ENCODE results near the gene ROBO1.

ROBO1 gene

DNA sequence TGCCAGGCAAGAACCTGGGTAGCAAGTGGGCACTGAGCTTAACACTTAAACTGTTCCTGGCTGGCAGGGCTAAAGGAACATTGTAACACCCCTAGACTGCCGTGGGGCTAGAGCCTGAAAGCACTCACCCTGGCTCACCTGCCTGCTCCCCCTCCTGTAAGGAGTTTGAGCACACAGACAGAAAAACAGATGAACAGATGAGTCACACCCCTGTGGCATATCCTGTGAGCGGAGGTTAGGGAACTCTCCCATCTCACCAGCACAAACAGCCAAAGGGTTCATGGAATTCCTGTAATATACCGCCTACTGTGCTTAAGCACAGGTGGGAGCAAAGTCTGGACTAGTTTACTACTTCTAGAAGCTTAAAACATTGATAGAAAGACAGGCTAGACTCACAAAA is 300.1 kb downstream of the ROBO1 start:
- no peak for DNase-seq (ENCODE audit: low read depth in 2 of 2)

DNA sequence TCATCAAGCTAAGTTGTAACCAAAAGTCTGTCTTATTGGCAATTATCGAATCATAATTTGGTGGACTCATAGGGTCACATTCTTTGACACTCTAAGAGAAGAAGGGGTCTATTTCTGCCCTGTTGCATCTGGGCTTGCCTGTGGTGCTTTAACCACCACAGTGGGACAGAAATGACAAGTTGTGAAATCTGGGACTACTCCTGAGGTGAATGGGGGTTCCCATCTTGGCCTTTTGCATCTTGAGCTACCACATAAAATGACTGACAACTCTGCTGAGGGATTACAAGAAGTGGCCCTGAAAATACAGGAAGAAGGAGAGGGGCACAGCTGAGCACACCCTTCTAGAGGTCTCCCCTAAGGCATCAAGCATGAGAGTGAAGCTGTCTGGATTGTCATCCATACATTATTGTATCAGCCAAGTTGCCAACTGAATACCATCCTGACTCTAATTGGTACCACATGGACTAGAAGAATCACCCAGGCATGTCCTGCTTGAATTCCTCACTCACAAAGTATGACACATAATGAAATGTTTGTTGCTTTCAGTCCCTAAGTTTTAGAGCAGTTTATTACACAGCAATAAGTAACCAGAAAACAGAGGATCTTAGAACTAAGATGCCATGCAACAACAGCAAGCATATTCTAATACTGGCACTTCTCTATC is 306.5 kb downstream of the ROBO1 start:
- no peak for DNase-seq (ENCODE audit: low read depth in 2 of 2)

DNA sequence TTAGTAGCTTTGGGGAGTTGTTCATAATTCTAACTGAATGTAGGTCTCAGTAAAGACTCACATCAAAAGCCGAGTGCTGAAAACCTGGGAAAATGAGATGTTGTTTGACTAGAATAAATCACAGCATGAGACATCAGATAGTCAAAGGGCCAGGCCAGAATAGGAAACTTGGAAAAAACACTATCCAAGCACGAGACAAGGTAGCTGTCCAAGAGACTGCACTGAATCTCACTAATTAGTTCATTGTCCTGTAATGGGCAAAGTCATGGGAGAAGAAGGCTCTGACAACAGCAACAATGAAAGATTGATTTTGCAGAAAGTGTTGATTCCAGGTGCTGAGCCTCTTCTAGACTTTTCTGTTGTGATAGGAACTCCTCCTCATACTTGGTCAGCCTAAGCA is 314.2 kb downstream of the ROBO1 start:
- no peak for DNase-seq (ENCODE audit: low read depth in 2 of 2)

DNA sequence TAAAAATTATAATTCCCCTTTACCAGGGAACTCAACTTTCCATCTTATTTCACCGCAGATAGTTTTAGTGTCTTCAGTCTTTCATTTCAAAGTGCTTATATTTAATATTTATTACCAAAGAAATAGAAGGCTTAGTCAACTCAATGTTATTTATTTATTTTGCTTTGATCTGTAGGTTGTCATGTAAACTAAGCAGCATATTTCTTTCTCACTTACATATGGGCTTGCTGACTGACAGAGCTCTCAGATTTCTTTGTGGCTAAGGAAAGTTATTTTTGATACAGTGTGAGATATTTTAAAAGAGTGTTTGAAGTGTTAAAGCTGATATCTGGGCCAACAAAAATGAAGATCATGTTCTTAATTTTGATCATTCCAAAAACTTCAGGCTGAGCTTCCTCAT is 331.4 kb downstream of the ROBO1 start:
- DNase-seq (ENCODE audit: low read depth in 2 of 2) = no peak

DNA sequence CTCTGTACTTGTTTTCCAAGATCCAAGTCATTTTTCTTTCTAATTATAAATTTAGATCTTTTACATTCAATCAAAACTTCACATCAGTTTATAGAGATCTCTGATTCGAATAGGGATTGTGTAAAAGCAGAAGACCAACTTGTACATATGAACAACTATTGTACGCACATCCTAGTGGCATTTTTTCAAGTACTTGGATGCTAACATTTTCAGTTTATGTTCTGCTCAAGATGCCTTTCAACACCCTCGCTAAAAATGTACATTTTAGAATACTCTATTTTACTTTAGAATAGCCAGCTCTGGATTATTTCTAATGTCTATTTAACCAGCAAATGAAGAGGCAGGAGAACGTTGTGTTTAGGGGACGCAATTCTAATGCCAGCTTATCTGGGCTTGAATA is 340.7 kb downstream of the ROBO1 start:
- no peak for DNase-seq (ENCODE audit: low read depth in 2 of 2)

DNA sequence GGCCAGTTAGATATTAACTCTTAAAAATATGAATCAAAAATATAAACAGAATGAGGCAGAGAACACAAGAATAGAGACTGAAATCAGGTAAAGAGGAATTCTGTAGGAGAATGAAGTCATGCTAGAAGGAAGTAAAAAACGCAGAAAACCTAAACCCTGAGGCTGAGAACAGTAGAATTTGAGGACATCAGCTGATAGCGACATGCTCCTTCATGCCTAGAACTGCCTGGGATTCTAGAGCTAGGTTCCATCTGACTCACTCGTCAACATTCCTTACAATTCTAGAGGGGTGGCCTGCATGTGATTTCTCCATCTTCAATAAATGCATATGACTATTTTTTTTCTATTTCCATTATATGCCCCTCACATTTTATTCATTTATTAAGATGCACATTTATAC is 343.0 kb downstream of the ROBO1 start:
- no peak for DNase-seq (ENCODE audit: low read depth in 2 of 2)

DNA sequence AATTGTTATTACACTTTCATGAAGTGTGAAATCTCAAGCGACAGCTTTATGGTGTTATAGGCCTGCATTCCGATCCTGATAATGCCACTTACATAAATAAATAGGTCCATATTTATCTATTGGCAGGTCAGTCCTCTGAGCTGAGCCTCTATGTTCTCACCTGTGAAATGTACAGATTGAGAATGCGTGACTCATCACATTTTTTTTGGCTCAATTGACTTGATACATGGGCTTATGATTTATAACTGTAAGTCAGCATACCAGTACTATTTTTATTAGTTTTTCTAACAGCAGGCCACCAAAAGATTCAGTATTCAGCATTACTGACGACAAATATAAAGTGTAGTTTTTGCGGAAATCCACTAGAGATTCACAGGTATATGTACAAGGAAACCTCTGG is 344.4 kb downstream of the ROBO1 start:
- no peak for DNase-seq (ENCODE audit: low read depth in 2 of 2)

DNA sequence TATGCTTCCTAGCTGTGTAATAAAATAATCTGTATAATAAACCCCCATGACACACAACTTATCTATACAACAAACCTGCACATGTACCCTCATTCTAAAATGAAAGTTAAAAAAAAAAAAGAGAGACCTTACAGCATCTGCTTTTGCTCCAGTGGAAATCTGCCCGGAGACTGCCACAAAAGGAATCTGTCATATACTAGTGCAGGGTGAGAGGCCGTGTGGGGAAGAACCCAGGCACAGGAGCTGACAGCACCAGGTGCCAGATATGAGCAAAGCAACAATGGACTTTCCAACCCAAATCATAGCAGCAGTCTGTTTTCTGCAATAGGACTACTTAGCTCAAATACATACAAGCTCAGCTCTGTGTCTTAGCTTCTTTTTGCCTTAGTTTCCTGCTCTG is 346.5 kb downstream of the ROBO1 start:
- DNase-seq (ENCODE audit: low read depth in 2 of 2) = no peak

DNA sequence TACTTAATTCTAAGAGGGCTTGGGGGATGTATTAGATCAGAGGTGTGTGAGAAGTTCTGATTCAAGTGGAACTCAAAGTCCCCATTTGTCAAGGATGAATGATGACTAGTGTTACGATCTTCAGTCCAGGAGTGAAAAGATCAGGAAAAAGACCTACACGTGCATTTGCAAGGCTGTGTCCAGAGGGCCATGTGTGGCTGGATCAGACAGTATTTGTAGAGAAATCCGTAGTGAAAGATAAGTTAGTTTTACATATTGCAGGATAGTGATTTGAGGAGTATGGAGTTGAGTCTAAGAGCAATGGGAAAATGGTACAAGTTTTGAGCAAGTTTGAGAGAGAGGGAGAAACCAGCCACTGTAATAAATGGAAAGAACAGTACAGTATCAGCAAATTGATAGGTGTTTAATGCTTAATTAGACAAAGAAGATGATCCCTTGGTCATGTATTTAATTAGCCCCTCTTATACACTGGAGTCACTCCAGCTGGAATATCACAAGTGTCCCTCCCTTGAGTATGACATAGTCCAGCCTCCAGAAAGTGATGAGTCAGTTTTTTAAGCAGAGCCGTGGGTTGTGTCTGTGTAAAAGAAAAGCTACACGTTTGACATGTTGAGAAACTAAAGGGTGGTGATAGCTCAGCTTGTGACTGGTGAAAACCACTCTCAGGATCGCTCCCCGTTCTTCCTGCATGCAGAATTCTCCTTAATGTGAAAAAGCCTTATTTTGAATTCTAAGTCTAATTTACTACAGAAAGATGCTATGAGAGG is 348.8 kb downstream of the ROBO1 start:
- no peak for DNase-seq (ENCODE audit: low read depth in 2 of 2)

DNA sequence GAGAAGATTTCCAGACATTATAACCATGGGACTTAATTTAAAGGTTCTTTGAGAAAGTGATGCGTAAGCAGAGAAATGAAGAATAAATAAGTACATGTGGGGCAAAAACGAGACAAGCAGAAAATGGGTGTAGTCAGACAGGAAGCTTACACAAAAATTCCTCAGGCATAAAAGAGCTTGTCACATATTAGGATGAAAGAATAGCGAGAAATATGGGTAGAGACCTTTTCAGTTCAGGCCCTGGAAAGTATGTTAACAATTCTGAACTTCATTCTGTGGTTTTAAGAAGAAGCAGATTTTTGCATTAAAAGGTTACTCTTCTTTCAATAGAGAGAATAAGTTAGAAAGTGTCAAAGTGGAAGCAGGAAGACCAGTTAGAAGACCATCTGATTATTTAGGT is 352.4 kb downstream of the ROBO1 start:
- no peak for DNase-seq (ENCODE audit: low read depth in 2 of 2)

DNA sequence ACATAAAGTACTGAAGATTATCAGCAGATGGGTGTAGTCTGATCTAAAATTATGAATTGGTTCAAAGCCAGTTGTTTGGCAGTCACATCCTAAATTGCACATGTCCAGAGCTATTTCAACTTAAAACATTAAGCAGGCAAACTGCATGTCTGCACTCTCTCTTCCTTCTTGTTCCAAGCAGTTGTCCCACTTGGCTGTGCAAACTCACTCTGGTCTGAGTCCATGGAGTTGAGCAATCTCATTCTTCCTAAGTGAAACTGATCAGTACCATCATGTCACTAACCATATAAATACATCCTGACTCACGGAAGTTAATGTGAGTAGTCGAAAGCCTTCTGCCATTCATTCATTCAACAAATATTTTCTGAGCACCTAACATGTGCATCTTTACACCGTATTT is 353.0 kb downstream of the ROBO1 start:
- DNase-seq (ENCODE audit: low read depth in 2 of 2) = no peak

DNA sequence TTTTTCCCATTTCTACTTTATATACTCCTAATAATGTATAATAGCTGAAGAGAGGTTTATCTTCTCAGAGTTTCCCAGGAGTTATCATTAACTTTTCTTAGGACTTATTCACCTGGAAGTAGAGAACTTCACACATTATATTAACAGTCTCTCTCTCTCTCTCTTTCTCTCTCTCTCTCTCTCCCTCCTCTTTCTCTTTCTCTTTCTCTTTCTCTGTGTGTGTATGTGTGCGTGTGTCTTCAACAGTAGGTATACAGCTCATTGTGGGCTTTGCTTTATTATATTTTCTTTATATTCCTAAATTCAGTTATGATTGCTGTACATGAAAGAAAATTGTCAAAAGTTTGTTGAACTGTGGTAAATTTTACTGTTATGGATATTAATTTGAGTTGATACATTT is 353.8 kb downstream of the ROBO1 start:
- no peak for DNase-seq (ENCODE audit: low read depth in 2 of 2)

DNA sequence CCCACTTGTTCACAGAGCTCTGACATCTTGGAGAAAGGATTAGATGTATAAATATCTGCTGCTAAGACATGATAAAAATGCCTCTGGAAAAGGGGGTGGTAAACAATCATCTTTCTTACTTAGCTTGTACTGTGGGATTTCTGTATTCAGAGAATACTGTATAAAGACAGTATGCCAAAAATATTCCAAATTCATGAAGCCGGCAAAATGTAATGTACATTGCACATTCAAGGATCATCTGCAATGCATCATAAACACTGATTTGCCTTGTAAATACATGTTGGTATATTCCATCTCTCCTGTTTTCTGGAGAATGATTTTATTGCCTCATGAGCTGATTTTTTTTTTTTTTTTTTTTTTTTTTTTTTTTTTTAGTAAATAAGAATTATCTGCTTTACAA is 355.3 kb downstream of the ROBO1 start:
- no peak for DNase-seq (ENCODE audit: low read depth in 2 of 2)

DNA sequence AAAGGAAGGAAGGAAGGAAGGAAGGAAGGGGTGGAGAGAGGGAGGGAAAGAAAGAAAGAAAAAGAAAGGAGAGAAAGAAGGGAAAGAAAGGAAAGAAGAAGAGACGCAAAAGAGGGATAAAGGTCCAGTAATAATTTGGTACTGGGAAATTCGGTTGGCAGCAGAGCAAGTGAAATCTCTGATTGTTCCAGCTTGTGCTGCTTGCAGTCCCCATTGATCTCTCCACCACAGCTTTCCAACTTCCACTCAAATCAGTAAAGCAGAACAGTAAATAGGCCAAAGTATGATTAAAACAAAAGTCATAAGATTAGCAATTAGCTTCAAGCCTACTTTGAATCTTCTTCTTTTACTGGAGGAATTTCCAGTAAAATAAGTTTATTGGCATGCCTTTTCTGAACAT is 357.2 kb downstream of the ROBO1 start:
- DNase-seq (ENCODE audit: low read depth in 2 of 2) = no peak

DNA sequence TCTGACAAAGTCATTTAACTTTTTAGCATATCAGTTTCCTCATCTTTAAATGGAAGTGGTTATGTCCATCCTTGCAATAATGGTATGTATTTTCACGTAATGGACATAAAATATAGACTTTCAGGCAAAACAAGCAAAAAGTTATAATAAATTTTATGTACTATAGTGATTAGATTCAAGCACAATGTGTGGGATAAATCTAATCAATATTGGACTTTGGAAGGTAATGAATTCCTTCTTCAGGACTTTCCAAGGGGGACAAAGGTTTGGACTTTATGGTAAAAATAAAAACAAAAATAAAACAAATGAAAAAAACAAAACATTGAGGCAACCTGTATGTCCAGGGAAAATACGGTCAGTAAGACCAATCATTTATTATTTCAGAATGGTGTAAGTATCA is 357.7 kb downstream of the ROBO1 start:
- DNase-seq (ENCODE audit: low read depth in 2 of 2) = no peak

DNA sequence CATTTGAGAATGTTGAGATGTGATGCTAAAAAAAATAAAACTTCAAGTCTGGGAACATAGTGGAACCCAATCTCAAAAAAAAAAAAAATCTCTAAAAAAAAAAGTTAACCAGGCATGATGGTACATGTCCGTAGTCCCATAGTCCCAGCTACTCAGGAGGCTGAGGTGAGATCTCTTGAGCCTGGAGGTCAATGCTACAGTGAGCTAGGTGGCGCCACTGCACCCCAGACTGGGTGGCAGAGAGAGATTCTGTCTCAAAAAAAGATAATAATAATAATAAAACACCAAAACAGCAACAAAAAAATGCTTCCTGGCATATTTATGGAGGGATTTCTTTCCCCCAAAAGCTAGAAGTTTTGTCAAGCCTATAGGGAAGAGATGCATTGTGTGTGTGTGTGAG is 361.6 kb downstream of the ROBO1 start:
- no peak for DNase-seq (ENCODE audit: low read depth in 2 of 2)

DNA sequence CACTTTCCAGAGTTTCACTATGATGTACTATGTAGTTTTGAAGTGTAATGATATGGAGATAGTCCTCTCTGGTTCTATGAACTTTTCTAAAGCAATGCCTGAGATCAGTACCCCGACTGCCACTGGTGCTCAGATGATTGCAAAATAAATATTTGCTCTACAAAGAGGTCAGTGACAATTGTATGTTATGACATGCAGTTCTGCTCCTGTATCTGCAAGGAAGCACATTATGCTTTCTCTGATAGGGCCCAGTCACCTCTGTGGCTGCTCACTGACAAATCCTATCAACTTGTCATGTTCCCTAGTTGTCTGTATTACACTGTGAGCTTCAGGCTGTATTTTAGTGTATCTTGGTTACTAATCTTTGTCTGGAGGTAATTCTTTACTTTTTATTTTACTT is 362.6 kb downstream of the ROBO1 start:
- DNase-seq (ENCODE audit: low read depth in 2 of 2) = no peak

DNA sequence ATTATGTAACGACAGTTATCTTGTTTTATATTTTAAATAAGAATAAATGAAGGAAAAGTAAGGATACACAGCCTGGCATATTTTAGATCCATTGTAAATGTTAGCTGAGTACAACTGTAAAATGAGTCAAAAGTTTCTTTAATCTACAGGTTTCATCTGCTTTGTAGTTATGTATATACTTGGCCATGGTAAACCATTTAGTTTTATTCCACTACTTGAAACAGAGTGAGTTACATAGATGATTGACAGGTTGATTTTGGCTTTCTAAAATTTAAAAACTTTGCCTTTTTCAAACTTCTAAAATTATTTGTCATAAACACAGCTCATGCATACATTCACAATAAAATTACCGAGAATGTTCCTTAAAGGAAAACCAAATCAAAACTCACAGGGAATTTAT is 371.2 kb downstream of the ROBO1 start:
- DNase-seq (ENCODE audit: low read depth in 2 of 2) = no peak

DNA sequence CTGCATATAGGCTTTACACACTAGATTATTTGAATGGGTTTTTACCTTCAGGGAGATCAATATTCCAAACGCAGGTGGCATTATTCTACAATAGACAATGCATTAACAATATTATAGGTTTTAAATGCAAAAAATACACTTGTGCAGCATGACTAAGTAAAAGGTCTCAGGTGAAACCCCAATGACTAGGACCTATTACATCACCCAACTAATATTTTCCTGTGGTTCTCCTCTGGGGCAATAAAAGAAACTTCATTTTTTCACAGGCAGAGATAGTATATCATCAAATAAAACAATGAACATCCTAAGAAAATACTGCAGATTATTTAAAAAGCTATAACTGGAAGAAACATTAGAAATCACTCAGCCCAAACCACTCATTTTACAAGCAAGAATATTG is 375.3 kb downstream of the ROBO1 start:
- DNase-seq (ENCODE audit: low read depth in 2 of 2) = no peak

DNA sequence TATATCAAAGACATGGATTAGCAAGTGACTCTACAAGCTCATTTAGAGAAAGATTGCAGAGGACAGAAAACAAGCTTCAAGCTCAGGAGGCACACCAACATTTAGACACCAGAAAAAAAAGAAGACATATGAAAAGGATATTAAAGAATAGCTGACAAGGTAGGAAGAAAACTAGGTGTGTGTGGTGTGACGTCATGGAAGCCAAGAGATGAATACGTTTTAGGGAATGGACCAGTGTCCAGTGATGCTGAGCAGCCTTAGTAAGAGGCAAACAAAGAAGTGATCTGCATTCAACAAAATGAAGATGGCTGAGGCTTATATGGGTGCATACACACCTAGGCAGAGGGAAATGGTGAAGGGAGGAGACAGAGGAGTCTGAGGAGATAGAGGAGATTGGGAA is 377.4 kb downstream of the ROBO1 start:
- DNase-seq (ENCODE audit: low read depth in 2 of 2) = no peak

DNA sequence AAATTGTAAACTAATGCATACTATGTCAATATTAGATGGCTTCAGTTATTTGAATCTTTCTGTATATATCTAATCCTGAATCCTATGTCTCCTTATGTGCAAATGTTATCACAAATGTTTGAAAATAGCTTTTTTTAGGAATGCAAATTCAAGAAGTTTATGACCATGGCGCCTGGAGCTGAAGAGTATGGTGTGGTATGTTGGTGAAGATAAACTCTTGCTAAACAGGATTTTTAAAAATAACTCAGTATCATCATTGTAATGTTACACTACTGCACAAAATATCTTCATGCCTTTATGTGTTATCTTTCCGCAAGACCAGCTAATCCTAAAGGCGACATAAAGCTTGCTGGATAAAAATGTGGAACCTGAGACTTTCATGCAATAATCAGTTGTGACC is 382.6 kb downstream of the ROBO1 start:
- DNase-seq (ENCODE audit: low read depth in 2 of 2) = no peak

DNA sequence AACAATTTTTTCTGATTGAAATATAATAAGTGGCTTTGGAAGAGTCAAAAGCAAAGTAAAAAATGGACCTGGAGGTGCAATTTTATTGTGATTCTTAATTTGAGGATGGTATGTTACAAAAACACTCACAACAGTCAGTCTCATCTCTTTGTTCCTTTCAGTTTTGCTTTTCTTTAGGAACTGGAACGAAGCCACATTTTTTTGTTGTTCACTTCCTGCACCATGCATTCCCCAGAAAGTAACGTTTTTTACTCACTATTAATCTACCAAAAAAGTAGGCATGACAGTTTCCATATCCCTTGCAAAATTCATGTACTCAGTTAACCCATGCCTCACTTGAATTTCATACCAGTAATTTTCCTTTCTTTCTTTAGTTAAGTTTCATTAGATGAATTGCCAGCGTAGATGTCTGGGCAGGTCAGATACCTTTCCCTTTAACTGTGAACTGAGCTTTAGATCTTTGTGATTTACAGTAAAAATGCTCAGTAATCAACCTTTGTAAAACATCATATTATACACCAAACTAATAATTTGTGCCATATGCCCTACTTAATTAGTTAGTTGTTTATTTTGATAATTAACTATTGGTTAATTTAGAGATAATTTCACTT is 384.3 kb downstream of the ROBO1 start:
- no peak for DNase-seq (ENCODE audit: low read depth in 2 of 2)

DNA sequence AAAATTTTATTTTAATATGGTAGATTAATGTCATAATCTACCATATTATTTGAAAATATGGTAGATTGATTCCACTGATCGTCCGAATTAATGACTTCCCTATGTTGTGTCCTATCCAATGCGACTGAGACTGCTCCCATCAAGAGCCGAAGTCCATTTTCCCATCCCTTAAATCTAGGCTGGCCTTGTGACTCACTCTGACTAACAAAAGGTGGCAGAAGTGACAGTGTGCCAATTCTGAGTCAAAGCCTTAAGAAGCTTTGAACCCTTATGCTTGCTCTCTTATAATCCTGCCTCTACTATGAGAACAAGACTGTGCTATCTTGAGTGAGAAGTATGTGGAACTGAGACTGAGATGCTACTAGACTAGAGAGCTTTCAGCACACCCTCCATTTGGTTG is 387.2 kb downstream of the ROBO1 start:
- no peak for DNase-seq (ENCODE audit: low read depth in 2 of 2)
